ENCODE measurements around the gene SOX18.

SOX18 gene

DNA sequence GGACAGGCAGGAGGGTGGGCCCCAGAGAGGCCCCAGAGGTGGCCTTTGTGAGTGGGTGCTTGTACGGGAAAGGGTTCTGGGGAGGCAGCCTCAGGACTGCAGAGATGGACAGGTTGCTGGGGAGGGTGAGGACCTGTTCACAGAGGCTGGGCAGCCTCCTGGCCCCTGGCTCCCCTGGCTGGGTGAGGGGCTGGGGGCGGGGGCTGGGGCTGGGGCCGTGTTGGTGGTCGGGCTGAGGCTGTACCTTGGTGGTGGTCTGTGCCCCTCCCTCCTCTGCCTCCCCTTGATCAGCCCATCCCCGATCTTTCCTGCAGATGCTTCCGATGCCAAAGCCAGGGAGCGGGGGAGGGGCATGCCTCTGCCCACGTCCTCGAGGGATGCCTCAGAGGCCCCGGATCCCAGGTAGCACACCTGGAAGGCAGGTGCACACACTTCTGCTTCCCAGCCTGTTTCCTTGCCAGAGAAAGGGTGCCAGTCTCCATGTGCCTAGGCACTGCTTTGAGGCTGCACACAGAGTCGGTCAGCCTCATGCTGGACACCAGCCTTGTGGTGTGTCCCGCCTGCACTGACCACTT is 18.4 kb upstream of the SOX18 start:
- no peak for DNase-seq

DNA sequence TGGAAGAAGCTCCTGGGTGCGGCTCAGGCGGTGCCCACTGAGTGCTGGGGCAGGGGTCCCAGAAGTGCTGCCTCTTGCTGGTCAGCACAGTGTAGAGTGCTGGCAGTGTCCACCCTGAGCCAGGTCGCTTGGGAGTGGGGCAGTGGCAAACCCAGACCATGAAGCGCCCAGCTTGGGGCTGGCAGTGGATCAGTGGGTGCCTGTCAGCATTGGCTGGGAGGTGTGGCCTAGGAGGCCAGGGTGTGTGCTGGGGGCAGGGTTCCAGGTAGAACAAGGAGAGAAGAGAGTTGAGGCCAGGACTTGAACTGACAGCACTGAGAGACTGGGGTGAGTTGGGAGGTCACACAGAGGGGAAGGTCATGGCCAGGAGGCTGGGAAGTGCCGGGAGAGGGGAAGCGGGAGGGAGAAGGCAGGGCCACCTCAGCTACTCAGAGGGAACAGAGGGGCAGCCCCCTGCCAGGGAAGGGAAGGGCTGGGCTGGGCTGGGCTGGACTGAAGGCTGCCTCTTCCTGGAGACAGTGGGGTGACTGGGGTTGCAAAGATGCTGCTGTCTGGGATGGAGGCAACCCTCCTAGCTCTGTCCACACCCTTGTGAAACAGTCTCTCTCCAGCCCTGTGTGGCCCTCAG is 17.7 kb upstream of the SOX18 start:
- DNase-seq = no peak

DNA sequence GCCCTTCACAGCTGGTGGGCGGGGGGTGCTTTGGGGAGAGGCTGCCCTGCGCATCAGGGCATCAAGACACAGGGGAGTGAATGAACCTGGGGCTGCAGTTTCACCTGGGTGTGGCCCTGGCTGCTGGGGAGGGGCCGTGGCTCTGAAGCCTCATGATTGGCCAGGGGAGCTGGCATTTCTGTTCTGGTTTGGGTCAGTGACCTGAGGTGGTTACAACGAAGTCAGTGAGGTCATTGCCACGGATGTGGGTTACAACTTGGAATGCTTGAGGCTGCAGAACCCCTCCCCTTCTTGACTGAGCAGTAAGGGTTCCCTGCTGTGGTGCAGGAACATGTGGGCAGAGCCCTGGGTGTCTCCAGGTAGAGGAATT is 16.5 kb upstream of the SOX18 start:
- DNase-seq = no peak

DNA sequence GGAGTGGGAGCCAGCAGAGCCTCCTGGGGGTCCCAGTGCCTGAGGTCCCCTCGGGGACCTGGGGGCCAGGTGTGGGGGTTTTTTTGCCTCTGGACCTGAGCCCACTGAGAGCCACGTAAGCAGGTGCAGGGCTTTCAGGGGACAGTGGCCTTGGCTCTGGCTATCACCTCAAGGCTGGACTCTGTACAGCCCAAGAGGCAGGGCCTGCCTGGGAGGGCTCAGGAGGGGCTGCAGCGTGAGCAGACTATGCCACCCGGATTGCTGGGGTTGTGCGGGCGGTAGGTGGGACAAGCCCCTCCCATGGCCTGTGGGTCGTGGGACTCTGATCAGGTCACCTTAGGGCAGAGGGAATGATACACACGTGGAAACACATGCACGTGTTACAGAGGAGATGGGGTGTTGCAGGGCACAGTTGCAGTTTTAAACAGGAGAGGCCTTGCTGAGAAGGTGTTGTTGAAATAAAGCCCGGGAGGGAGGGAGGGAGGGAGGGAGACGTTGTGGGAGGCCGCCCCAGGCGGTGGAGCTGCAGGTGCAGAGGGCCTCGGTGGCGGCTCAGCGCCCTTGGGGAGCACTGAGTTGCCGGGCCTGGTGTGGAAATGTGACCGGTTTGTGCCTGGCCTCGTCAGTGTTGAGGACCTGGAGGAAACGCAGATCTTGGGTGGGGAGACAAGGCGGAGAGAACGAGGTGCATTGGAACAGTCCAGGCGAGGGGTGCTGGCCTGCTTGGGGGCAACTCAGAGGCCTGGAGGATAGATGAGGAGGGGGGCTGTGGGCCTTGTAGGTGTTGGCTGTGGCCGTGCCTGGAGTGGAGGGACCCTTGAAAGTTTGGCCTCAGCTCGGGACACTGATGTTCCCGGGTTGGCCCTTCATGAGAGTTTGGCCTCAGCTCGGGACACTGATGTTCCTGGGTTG is 15.9 kb upstream of the SOX18 start:
- DNase-seq = no peak

DNA sequence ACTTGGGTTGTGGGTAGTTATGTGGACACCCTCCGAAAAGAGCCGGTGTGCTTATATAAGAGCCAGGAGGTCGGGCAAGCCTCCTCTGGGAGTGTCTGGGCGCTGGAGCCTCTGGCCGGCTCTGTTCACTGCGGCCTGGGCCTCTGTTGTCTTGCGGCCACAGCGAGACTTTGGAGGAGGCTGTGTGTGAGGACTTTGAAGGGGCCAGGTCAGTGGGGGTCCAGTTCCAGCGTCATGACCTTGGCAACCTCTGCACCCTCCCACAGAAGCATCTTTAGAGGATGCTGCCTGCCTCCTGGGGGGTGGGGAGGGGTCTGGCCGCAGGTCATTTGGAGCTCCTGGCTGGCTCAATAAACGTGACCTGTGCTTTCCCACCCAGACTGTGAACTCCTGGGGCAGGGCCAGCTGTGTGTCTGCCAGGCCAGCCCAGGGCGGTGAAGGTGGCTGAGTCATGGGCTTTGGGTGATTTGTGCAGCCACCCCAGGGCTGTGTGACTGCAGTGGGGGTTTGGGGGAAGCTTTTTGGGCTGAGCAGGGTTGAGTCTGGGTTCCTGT is 14.8 kb upstream of the SOX18 start:
- DNase-seq = no peak

DNA sequence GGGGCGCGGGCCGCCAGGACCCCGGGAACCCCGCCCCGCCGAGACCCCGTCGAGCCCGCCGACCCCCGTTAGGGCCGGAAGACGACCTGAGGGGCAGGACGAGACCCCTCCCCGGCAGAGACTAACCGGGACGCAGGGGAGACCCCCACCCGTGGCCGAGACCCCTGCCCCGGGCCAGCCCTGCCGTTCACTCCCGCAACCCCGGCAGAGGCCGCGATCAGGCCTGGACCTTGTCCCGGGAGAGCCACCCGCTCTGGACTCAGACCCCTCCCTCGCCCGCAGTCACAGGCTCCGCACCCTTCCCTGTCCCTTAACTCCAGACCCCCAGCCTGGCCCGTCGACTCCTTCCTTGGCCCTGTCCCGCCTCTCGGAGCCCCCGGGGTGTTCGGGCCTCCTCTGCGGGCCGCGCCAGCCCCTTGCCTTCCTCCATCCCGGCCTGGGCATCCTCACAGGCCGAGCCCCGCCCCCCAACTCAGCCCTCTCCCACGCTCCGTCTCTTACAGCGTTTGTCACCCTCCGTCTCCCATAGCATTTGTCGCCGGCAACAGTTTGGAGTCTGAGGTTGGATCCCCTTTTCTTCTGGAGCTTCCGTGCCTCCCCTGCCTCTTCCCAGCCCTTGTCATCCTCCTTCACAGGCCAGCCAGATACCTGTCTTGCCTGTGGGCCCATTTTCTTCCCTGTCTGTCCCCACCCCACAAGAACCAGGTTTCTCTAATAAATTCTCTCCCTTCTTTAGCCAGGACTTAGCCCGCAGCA is 14.1 kb upstream of the SOX18 start:
- DNase-seq = no peak

DNA sequence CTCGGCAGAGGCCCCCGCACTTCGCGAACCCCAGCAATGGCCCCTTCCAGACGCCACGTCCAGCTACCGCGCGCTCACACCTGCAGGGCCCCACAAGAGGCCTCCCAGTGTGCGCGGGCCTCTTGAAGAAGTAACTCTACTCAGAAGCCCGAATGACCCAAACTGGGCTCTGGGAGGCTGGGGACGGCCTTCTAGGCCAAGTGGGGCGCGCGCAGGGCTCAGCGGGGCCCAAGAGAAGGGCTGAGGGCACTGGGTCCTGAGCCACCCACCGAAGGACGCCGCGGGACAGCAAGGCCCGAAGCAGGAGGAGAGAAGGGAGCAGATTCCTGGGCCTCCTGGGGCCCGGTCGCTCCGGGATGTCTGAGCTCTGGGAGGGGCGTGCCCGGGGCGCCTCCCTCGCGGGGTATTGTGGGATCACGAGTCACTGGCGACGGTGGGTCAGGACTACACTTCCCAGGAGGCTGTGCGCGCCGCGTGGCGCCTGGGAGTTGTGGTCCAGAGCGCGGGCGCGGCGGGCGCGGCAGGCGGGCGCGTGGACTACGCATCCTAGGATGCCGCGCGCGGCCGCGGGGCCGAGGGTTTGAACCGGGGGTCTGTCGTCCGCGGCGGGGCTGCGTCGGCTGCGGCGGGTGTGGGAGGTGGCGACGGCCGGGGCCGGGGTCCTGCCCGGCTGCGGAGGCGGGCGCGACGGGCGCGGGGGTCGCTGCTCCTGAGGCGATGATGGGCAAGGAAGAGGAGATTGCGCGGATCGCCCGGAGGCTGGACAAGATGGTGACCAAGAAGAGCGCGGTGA is 13.4 kb upstream of the SOX18 start, which contains the start of gene TCEA2:
TCEA2 (plus strand) TSS at position 603 of the 793 bp plus-strand sequence; CDS start at position 718, 115 bp downstream.
- peak; percentile 83 for DNase-seq

DNA sequence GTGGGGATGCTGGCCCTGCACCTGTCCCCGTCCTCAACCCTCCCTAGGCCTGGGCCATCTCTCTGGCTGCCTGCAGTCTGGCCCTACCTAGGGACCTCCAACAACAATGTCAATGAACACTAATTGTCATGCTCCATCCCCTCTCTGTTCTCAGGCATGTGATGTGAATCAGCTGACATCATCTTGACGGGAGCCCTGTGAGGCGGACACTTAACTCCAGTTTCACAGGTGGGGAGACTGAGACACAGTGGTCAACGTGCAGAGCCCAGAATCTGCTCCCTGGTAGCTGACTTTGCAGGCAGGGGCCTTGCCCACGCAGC is 12.8 kb upstream of the SOX18 start:
- DNase-seq = no peak

DNA sequence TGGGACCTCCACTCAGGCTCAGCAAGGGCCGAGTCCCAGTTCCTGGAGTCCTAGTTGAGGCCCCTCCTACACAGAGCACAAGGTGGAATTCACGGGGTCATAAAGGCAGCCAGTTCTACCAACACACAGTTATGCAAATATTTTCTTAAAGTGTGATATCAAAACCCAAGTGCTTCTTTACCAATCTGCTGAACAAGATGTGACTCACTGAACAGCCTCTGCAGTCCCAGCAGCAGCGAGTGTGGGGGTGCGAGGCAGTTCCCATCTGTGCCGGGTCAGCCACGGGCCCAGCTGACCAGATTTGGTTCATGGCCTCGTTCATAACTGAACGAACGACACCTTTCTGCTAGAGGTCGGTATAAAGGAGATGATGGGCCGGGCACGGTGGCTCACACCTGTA is 9.1 kb upstream of the SOX18 start:
- no peak for DNase-seq

DNA sequence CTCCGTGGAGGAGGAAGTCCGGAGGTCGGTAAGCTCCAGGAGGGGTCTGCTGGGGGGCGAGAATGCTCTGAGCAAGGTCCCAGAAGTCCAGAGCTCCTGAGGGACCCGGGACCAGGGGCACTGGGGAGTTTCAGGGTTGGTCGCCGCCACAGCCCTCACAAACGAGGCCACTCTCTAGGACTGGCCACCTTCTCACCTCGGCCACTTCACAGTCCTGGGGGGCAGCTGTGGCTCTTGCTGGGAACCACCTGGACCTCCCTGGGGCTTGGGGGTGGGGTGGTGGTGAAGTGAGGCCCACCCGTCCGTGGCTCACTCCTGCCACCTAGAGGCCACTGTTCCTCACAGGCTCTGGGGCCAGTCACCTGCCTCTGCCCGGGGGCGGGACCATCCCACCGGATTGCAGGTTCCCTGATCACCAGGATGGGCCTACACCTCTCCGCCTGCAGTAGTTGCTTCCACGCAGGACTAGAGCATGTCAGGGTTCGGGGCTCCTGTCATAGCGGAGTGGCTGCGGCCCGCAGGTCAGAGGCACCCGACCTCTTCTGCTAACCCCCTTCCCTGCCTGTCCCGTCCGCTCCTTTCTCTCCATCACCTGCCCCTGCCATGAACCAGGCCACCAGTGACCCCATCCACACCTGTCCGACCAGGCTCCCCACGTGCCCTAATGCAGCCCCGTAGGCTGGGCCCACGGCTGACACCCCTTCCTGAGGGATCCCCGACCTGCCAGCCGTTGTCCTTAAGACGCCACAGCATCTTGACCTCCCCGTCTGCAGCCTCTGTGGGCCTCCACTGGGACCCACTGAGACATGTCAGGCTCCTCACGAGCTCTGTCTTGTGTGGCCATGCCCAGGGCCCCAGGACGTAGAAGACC is 8.4 kb upstream of the SOX18 start:
- DNase-seq = peak; percentile 40

DNA sequence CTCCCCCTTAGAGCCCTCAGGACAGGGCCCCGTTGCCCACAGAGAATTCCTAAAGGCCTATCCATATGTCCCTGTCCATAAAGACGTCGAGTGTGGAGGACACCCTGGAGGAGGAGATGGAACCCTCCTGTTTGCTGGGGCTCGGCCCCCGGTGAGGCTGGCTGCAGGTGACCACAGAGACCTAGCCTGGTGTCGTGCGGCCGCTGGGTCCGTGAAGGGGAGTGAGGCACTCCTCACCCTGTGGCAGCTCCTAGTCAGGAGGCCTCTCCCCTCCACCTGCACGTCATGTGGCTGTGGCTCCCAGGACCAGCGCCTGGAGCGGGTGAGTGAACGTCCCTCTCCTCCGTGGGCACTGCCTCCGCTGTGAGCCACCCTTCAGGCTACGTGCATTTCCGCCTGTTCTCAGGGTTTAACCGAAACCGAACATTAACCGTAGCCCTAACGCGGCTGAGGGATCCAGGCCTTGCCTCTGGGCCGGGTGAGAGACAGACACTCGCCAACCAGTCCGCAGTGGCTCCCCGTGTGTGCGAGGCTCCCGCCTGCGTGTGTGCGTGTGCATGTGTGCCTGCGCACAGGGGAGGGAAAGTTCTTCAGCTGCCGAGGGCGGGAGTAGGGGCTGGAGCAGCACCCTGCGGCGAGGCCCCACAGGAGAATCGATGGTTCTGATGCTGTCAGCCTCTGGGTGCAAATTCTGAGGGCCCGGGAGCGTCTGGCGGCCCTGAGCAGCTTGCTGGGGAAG is 7.6 kb upstream of the SOX18 start:
- no peak for DNase-seq

DNA sequence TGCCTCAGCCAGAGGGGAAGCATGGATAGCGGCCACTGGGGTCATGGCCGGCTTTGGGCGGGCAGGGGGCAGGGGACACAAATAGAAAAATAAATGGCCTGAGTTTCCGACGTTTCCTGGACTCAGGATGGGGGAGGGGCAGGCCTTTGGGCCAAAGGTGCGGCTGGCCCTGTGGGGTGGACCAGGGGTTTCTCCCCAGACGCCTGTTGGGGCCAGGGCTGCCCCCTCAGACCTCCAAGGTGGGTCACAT is 7.1 kb upstream of the SOX18 start:
- no peak for DNase-seq

DNA sequence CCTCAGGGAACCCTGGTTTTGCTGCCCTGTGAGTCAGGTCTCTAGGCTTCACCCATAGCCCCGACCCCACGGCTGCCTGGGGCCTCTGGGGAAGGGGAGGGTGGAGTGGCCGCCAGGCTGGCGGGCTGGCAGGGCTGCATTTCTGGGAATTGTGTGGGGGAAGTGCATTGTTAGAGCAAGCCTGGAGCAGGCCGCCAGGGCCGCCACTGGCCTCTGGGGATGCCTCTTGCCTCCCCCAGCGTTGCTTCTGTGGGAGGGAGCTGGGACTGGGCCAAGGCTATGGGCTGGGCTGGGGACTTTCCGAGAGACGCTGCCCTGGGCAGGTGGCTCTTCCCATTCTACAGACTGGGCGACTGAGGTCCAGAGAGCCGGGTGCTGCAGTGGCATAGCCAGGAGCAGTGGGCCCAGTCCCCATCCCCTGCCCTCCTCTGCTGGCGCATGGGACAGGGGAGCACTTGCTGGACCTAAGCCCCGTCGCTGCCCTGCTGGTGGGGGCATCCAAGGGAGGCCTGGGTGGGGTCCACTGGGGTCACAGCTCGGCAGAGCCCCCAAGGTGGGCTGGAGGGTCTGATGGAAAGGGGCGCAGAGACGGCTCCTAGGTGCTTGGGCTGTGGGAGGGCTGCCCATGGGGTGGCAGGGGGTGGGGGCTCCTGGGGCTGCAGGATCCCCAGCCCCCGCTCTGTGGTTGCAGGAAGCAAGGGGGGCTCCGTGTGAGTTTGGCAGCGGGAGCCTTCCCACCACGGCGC is 6.6 kb upstream of the SOX18 start:
- peak; percentile 22 for DNase-seq

DNA sequence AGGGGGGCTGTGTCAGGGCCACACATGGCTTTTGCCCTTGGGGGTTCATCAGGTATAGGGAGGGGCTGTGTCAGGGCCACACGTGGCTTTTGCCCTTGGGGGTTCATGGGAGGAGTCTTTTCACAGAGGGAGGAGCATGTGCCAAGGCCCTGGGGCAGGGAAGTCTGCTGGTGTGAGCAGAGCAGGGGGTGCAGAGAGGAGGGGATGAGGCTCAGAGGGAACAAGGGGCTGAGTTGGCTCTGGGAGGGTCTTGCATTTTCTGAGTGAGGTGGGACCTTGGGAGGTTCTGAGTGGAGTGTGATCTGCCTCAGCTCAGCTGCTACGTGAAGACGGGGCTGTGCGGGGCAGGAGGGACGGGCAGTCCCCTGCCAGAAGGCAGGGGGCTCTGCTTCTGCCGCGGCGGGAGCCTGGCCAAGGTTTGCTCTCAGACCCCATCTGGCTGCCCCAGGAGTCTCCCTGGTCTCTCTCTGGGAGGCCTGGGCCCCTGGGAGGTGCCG is 6.0 kb upstream of the SOX18 start:
- no peak for DNase-seq

DNA sequence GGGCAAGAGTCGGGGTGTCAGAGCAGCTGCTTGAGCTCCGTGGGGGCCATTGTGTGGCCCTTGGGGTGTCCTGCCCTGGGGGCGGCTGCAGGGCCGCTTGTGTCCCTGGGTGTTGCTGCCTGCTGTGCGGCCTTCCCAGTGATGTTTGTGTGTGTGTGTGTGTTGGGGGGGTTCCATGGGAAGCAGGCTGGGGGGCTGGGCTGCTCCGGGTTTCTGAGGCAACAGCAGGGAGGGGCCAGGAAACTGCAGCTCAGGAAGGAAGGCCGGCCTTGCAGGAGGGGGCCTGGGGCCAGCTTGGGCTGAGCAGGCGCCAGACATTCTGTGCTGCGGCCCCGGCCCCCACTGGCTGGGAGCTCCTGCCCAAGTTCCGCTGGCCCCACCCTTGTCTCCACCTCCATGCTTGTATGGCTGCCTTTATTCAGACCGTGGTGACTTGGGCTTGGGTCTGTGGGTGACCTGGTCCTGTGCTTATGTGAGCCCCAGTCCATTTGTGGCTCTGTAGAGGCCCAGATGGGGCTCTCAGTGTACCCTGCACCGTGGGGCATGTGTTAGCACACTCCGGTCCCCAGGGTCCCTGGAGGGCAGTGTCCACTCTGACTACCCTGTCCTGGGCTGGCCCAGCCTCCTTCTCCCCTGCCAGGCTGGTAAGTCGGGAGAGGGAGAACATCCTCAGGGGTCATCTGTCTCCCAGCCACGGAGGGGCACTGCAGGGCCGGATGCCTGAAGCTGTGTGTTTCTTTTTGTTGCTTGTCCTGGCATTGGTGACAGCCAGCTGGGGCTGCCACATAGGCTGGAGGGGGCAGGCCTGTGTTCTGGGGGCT is 4.6 kb upstream of the SOX18 start:
- DNase-seq = no peak

DNA sequence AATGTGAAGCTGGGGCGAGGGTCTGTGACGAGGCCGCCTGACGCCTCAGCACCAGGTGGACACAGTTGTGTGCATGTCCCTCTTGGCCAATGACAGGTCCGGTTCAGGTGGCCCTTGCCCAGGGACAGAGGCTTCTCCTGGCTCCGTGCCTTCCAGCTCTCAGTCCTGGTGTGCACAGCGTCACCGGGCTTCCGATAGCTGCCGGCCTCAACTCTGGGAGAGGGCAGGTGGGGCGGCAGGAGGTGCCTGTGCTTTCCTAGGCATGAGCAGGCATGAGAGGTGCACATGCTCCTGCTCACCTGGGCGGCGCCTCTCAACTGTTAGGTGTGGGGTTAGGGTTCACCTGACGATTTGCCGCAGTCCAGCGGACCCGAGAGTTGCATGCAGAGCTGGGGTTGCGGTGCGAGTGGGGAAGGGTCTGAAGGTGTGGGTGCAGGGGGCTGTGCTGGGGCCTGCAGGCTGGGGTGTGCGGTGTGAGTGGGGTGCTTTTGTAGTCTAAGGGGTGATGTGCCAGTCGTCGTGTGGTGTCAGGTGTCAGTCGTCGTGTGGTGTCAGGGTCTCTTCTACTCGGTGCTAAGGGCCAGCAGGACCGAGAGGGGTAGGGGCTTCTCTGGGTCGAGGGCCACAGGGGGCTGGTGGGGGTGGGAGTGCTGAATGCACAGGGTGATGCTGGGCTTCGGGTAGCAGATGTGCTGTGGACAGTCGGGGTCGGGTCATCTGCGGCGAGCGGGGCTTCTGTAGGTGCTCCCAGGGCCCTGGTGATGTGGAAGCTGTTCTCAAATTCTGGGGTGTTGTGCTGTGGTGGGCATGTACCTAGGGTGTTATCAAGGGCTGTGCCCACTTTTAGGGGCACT is 3.8 kb upstream of the SOX18 start:
- DNase-seq = no peak

DNA sequence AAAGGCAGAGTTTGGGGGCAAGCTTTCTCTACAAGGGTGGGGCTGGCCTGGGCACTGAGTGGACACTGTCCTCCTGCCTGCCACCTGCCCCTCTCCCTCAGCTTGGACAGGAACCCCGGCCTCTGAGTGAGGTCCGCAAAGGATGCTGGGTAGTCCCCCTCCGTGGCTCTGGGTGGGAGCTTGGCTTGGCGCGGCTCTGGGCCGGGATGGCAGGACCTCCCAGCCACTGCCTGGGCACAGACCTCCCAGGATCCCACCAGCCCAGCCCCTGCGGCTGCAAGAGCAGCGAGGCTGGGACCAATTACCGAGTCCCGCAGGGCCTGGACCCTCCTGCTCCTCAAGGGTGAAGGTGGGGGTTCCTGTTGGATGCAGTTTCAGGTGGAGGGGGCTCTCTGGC is 2.9 kb upstream of the SOX18 start:
- no peak for DNase-seq
